Measurements from ENCODE around the gene TMEM33. TPM values are rescaled to one million over a fixed set of nuclear protein-coding genes. Genes with fewer than 3 reads are reported as not detected.

Gene TMEM33
- total RNA-seq, 1 experiment from 2014 or later, result 82.4 TPM

GRCh38 chr4:41967392-41967791, 32.2 kb downstream of the TMEM33 start:
- DNase-seq (ENCODE audit: low read depth, low spot score) (no peak), ATAC-seq (no peak)
- ChIA-PET RAD21 (ENCODE audit: low non-redundant PET in 1 of 2, low total read pairs in 2 of 2, uncharacterized antibody in 2 of 2, unreplicated experiment in 2 of 2) (no interaction called here), CTCF (interaction anchor here (1.2 kb wide), 1 partner anchor 274 kb away, joined by 3 read pairs; no protein-coding TSS in a partner anchor), POLR2A (no interaction called here)
- H3K9me2 ChIP-seq (ENCODE audit: insufficient read depth), result no peaks in the 10 kb centered on the region
- H3K9ac ChIP-seq (ENCODE audit: low read length), result no peak overlapping the region
- intact Hi-C loops (cut with micrococcal nuclease), result no loop called here
- no peaks in the 10 kb centered on the region for H4K20me1 ChIP-seq (ENCODE audit: insufficient read depth)
- no peak overlapping the region for H3K27ac ChIP-seq (ENCODE audit: low read depth, low read length)
- no peaks in the 10 kb centered on the region for H3K36me3 ChIP-seq (ENCODE audit: control insufficient read depth in 1 of 2, insufficient read depth in 2 of 2, low read length in 2 of 2)
- BruUV-seq (replicated peaks), result no TSS peak
- no peak overlapping the region for H2AFZ ChIP-seq (ENCODE audit: low read depth, low read length, poor library complexity, severe bottlenecking)
- no peaks in the 10 kb centered on the region for H3K4me1 ChIP-seq (ENCODE audit: control insufficient read depth in 1 of 2, insufficient read depth in 2 of 2, low read length in 2 of 2)
- no peak overlapping the region for H3K4me2 ChIP-seq (ENCODE audit: low read length)
- no peaks in the 10 kb centered on the region for H3K79me2 ChIP-seq (ENCODE audit: insufficient read depth, low read length)
- H3K27me3 ChIP-seq (ENCODE audit: insufficient read depth, low read length), result no peaks in the 10 kb centered on the region
- H3K4me3 ChIP-seq (replicated peaks in 1 of 2; ENCODE audit: low read depth in 1 of 2, low read length in 2 of 2), result no peak overlapping the region
- H3K9me3 ChIP-seq (ENCODE audit: control insufficient read depth in 1 of 2, insufficient read depth in 1 of 2, low read depth in 1 of 2, low read length in 2 of 2), result no peaks in the 10 kb centered on the region
- TF ChIP-seq SIN3A (IDR thresholded peaks at IDR 0.05; ENCODE audit: low read depth) (no peak), EZH2phosphoT487 (IDR thresholded peaks at IDR 0.05; ENCODE audit: borderline replicate concordance) (no peak), YY1 (IDR thresholded peaks at IDR 0.05; ENCODE audit: extremely low read depth, insufficient replicate concordance, low read depth, low read length) (no peak), TCF7L2 (IDR thresholded peaks at IDR 0.05; ENCODE audit: borderline replicate concordance, extremely low read depth, insufficient read depth, insufficient read length) (no peak), CEBPB (IDR thresholded peaks at IDR 0.05; ENCODE audit: low read depth) (no peak), EGR1 (IDR thresholded peaks at IDR 0.05; ENCODE audit: low read depth) (no peak), POLR2A (IDR thresholded peaks at IDR 0.05; ENCODE audit: borderline replicate concordance, extremely low read depth, insufficient read depth, insufficient read length) (no peak), FOSL1 (IDR thresholded peaks at IDR 0.05; ENCODE audit: low read depth) (no peak), POLR2AphosphoS5 (IDR thresholded peaks at IDR 0.05; ENCODE audit: low read depth, low read length) (no peak), ZFX (IDR thresholded peaks at IDR 0.05) (no peak), ATF3 (IDR thresholded peaks at IDR 0.05) (no peak), SP1 (IDR thresholded peaks at IDR 0.05; ENCODE audit: low read depth) (no peak), RAD21 (IDR thresholded peaks at IDR 0.05; ENCODE audit: low read depth) (no peak), EZH2 (IDR thresholded peaks at IDR 0.05) (no peak), ZNF274 (IDR thresholded peaks at IDR 0.05; ENCODE audit: low read depth, low read length) (no peak), SRF (IDR thresholded peaks at IDR 0.05; ENCODE audit: low read depth) (no peak), CBX3 (IDR thresholded peaks at IDR 0.05; ENCODE audit: low read depth) (no peak)
- TF ChIP-seq, protein P1, sequence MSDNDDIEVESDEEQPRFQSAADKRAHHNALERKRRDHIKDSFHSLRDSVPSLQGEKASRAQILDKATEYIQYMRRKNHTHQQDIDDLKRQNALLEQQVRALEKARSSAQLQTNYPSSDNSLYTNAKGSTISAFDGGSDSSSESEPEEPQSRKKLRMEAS (IDR thresholded peaks at IDR 0.05), result no peak
- TF ChIP-seq, protein P2, sequence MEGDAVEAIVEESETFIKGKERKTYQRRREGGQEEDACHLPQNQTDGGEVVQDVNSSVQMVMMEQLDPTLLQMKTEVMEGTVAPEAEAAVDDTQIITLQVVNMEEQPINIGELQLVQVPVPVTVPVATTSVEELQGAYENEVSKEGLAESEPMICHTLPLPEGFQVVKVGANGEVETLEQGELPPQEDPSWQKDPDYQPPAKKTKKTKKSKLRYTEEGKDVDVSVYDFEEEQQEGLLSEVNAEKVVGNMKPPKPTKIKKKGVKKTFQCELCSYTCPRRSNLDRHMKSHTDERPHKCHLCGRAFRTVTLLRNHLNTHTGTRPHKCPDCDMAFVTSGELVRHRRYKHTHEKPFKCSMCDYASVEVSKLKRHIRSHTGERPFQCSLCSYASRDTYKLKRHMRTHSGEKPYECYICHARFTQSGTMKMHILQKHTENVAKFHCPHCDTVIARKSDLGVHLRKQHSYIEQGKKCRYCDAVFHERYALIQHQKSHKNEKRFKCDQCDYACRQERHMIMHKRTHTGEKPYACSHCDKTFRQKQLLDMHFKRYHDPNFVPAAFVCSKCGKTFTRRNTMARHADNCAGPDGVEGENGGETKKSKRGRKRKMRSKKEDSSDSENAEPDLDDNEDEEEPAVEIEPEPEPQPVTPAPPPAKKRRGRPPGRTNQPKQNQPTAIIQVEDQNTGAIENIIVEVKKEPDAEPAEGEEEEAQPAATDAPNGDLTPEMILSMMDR (IDR thresholded peaks at IDR 0.05 in 2 of 3, conservative IDR thresholded peaks at IDR 0.05 in 1 of 3; ENCODE audit: borderline replicate concordance in 1 of 3, insufficient read depth in 1 of 3, low read depth in 2 of 3, low read length in 2 of 3), result no peak
- TF ChIP-seq, protein P3, sequence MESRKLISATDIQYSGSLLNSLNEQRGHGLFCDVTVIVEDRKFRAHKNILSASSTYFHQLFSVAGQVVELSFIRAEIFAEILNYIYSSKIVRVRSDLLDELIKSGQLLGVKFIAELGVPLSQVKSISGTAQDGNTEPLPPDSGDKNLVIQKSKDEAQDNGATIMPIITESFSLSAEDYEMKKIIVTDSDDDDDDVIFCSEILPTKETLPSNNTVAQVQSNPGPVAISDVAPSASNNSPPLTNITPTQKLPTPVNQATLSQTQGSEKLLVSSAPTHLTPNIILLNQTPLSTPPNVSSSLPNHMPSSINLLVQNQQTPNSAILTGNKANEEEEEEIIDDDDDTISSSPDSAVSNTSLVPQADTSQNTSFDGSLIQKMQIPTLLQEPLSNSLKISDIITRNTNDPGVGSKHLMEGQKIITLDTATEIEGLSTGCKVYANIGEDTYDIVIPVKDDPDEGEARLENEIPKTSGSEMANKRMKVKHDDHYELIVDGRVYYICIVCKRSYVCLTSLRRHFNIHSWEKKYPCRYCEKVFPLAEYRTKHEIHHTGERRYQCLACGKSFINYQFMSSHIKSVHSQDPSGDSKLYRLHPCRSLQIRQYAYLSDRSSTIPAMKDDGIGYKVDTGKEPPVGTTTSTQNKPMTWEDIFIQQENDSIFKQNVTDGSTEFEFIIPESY (IDR thresholded peaks at IDR 0.05; ENCODE audit: extremely low read depth, insufficient replicate concordance, low read length), result no peak

Data from HCT116 (cell line).